B cell (primary cell): ENCODE results near the gene CIITA. TPM values are rescaled to one million over a fixed set of nuclear protein-coding genes. Genes with fewer than 3 reads are reported as not detected.
A peak's percentile ranks its signal among the peaks of the same experiment; 100 is the strongest.

Source experiments
- ATAC-seq: fragments of 200-7000 bp; cut with Tn5 transposase; one replicate; pipeline ENCODE4 v1.10.0; 2021; ENCODE audit warnings: low read depth, mild to moderate bottlenecking, moderate number of reproducible peaks, moderate library complexity
- CTCF ChIA-PET: fragments of 350-600 bp; sonication (Branson Sonifier 250); formaldehyde crosslinking; loops from one replicate; lab custom pipeline; 2021; ENCODE audit warnings: antibody characterized with exemption, inconsistent platforms; lab: Charles Lee
- POLR2A ChIA-PET: fragments of 350-600 bp; sonication (Branson Sonifier 250); formaldehyde crosslinking; loops from one replicate; lab custom pipeline; 2021; ENCODE audit warnings: antibody characterized with exemption; lab: Charles Lee
- DNase-seq: peaks from one replicate; pipeline ENCODE4 v3.0.0; 2013
- H2AFZ ChIP-seq: 2 replicates; pipeline ENCODE4 v1.6.1; 2012; ENCODE audit warnings: mild to moderate bottlenecking, low read depth, low read length; ENCODE audit not compliant: insufficient read depth, poor library complexity, severe bottlenecking
- H3K27ac ChIP-seq, 2 donors: 1 replicate in 1 of 2; 2 replicates in 1 of 2; pipeline ENCODE4 v1.5.1; 2012 to 2013; ENCODE audit warnings: low read length in 2 of 2, mild to moderate bottlenecking in 2 of 2, moderate library complexity in 1 of 2
- H3K27me3 ChIP-seq, 4 experiments: fragments of 200-600 bp in 1 of 4; sonication (generic) in 1 of 4; replicated peaks in 1 of 4; 1 replicate in 2 of 4; 2 replicates in 2 of 4; pipeline versions ENCODE4 v1.6.1 to v1.7.0; 2013 to 2016; ENCODE audit warnings: low read length in 3 of 4, mild to moderate bottlenecking in 2 of 4, mixed read lengths in 1 of 4, moderate library complexity in 1 of 4; ENCODE audit not compliant: insufficient read depth in 4 of 4, control insufficient read depth in 3 of 4; ENCODE audit errors: control extremely low read depth in 1 of 4
- H3K36me3 ChIP-seq, 2 experiments: replicated peaks in 1 of 2; 1 replicate in 1 of 2; 2 replicates in 1 of 2; pipeline versions ENCODE4 v1.6.1 to v1.7.1; 2013; ENCODE audit warnings: low read length in 1 of 2; ENCODE audit not compliant: insufficient read depth in 2 of 2, control insufficient read depth in 1 of 2; ENCODE audit errors: control extremely low read depth in 1 of 2, extremely low read depth in 1 of 2
- H3K4me1 ChIP-seq, 2 donors: fragments of 200-600 bp in 1 of 2; sonication (generic) in 1 of 2; 1 replicate in 1 of 2; 2 replicates in 1 of 2; pipeline versions ENCODE4 v1.5.1 to v1.6.1; 2013 to 2017; ENCODE audit warnings: low read length in 2 of 2; ENCODE audit not compliant: control insufficient read depth in 2 of 2, insufficient read depth in 2 of 2
- H3K4me2 ChIP-seq: replicated peaks from 2 replicates; pipeline ENCODE3; 2012; ENCODE audit warnings: mild to moderate bottlenecking, low read depth, low read length; ENCODE audit not compliant: poor library complexity, severe bottlenecking
- H3K4me3 ChIP-seq, 5 experiments: fragments of 200-600 bp in 1 of 5; sonication (generic) in 1 of 5; 1 replicate in 3 of 5; 2 replicates in 2 of 5; pipeline versions ENCODE4 v1.5.1 to v1.7.0; 2011 to 2016; ENCODE audit warnings: low read length in 4 of 5, mild to moderate bottlenecking in 4 of 5, low read depth in 2 of 5, control low read depth in 1 of 5, moderate library complexity in 1 of 5; ENCODE audit not compliant: insufficient read depth in 1 of 5; ENCODE audit errors: control extremely low read depth in 1 of 5, extremely low read depth in 1 of 5
- H3K79me2 ChIP-seq: fragments of 200-600 bp; sonication (generic); one replicate; pipeline ENCODE4 v1.6.0; 2016; ENCODE audit warnings: low read length; ENCODE audit not compliant: control insufficient read depth, insufficient read depth
- H3K9ac ChIP-seq: fragments of 200-600 bp; sonication (generic); 2 replicates; pipeline ENCODE4 v1.6.1; 2017; ENCODE audit warnings: mild to moderate bottlenecking, low read length, moderate library complexity
- H3K9me3 ChIP-seq, 3 donors: one replicate each; pipeline versions ENCODE4 v1.6.1 to v1.7.1; 2013; ENCODE audit warnings: low read length in 2 of 3; ENCODE audit not compliant: control insufficient read depth in 2 of 3, insufficient read depth in 1 of 3; ENCODE audit errors: control extremely low read depth in 1 of 3
- H4K20me1 ChIP-seq: 2 replicates; pipeline ENCODE4 v1.6.0; 2012; ENCODE audit warnings: mild to moderate bottlenecking, low read length; ENCODE audit not compliant: insufficient read depth, control insufficient read depth, poor library complexity, severe bottlenecking
- H3K27ac Mint-ChIP-seq: one replicate; pipeline ENCODE4 v1.8.0; 2021; ENCODE audit warnings: mixed read lengths
- H3K27me3 Mint-ChIP-seq: one replicate; pipeline ENCODE4 v1.8.0; 2021; ENCODE audit warnings: mixed read lengths
- H3K4me1 Mint-ChIP-seq: one replicate; pipeline ENCODE4 v1.8.0; 2021; ENCODE audit warnings: mixed read lengths
- H3K4me3 Mint-ChIP-seq: one replicate; pipeline ENCODE4 v1.8.0; 2021; ENCODE audit warnings: mixed read lengths
- H3K9me3 Mint-ChIP-seq: one replicate; pipeline ENCODE4 v1.8.0; 2022; ENCODE audit warnings: mixed read lengths; ENCODE audit not compliant: insufficient read depth
- EZH2 ChIP-seq: IDR thresholded peaks from 2 replicates; pipeline ENCODE4 v1.6.1; 2012; ENCODE audit warnings: borderline replicate concordance, low read depth, mild to moderate bottlenecking, moderate library complexity, low read length; ENCODE audit not compliant: insufficient read depth, poor library complexity, severe bottlenecking
- WGBS: methylation state at CpG from one replicate; pipeline ENCODE4 v1.1.5; 2013; ENCODE audit warnings: missing lambda C conversion rate; ENCODE audit not compliant: insufficient coverage; 5-methylcytosine and 5-hydroxymethylcytosine counted together
- intact Hi-C: fragments of 100-400 bp; cut with micrococcal nuclease; formaldehyde crosslinking; loops from one replicate; pipeline ENCODE4 v1.10.0; 2022
- polyA plus RNA-seq: library from polyadenylated mRNA; depleted of rRNA; stranded (reverse); fragments of >200 nt; gene quantifications from 2 replicates; pipeline ENCODE4 v1.2.3, GENCODE V29; 2012
- total RNA-seq, 2 donors: library from RNA; stranded (reverse); fragments of 120-200 nt in 1 of 2; gene quantifications; 1 replicate in 1 of 2; 2 replicates in 1 of 2; pipeline versions ENCODE4 v1.2.3 to v1.2.4, GENCODE V29; 2013 to 2022
- TF ChIP-seq, protein P1 (sequence below): fragments of 200-600 bp; IDR thresholded peaks from one replicate; pipeline ENCODE4 v1.8.0; 2022; ENCODE audit warnings: antibody characterized with exemption, mild to moderate bottlenecking

CIITA gene
- total and polyA plus RNA-seq, 2 donors (not counting 1 experiment from before 2014, with no cell fraction given) = 632 to 719 TPM

DNA sequence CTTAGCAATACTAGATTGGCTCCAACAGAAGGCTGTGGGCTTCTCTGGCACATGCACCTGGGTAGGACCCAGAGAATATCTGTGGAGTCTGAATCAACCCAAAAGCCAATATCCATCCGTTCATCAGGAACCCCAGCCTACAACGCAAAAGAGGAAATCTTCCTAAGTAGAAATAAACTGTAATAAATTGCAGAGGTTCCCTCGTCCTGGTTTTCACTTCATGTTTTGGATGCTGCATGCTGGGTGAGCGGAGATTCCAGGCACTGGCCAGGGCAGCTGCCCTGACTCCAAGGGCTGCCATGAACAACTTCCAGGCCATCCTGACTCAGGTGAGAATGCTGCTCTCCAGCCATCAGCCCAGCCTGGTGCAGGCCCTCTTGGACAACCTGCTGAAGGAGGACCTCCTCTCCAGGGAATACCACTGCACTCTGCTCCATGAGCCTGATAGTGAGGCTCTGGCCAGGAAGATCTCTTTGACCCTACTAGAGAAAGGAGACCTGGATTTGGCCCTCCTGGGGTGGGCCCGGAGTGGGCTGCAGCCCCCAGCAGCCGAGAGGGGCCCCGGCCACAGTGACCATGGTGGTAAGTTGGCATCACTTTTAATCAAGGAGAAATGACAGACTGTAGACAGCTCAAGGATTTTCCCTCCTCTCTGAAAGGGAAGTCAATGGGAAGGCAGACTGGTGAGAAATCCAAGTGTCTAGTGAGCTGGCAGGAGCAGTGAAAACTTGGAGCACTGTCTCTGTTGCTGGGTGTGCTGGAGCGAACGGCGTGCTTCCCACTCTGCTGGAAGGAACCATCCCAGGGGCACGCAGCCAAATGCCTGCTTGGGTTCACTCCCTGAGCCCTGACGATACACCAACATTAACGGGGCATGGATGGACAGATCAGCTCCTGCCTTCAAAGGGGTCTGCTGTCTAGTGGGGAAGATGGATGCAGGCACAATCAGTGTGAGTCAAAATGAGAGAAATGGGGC lies 10.7 kb upstream of the CIITA start:
- DNase-seq = peak; percentile 19
- H3K9ac ChIP-seq = no peak overlapping the region
- TF ChIP-seq EZH2 = no peak
- TF ChIP-seq, protein P1, sequence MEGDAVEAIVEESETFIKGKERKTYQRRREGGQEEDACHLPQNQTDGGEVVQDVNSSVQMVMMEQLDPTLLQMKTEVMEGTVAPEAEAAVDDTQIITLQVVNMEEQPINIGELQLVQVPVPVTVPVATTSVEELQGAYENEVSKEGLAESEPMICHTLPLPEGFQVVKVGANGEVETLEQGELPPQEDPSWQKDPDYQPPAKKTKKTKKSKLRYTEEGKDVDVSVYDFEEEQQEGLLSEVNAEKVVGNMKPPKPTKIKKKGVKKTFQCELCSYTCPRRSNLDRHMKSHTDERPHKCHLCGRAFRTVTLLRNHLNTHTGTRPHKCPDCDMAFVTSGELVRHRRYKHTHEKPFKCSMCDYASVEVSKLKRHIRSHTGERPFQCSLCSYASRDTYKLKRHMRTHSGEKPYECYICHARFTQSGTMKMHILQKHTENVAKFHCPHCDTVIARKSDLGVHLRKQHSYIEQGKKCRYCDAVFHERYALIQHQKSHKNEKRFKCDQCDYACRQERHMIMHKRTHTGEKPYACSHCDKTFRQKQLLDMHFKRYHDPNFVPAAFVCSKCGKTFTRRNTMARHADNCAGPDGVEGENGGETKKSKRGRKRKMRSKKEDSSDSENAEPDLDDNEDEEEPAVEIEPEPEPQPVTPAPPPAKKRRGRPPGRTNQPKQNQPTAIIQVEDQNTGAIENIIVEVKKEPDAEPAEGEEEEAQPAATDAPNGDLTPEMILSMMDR = no peak
- H3K4me3 ChIP-seq = no peak overlapping the region
- no peak for ATAC-seq
- 96% methylated on average over 9 of the region's 13 CpGs for WGBS
- H3K27ac Mint-ChIP-seq = peak overlapping the region; percentile 93
- H3K79me2 ChIP-seq = peaks cover 5% of the 10 kb centered on the region
- peak overlapping the region; percentile 8 for H2AFZ ChIP-seq
- H3K9me3 ChIP-seq = peaks cover 0 to 2% (median 2%) of the 10 kb centered on the region in 3 donors
- H3K27me3 Mint-ChIP-seq = no peaks in the 10 kb centered on the region
- intact Hi-C loops = loop anchor here (2.0 to 5.0 kb wide), 2 partner anchors 53 to 74 kb away; no protein-coding TSS in a partner anchor
- H4K20me1 ChIP-seq = no peaks in the 10 kb centered on the region
- ChIA-PET POLR2A (interaction anchor here (0.7 to 5.6 kb wide), 5 partner anchors 10 to 1903 kb away, joined by 4 to 66 read pairs (median 6); partner anchors contain the start of genes CIITA and USP7), CTCF (interaction anchor here (0.6 to 7.7 kb wide), 10 partner anchors 11 to 352 kb away, joined by 3 to 67 read pairs (median 4); partner anchors contain the start of gene CIITA)
- peaks cover 87% of the 10 kb centered on the region for H3K4me1 Mint-ChIP-seq
- no peaks in the 10 kb centered on the region for H3K36me3 ChIP-seq
- H3K4me2 ChIP-seq = peak overlapping the region; percentile 80
- peak overlapping the region; percentile 21 to 92 for H3K27ac ChIP-seq
- H3K4me1 ChIP-seq = peaks cover 73 to 76% of the 10 kb centered on the region in 2 donors
- H3K4me3 Mint-ChIP-seq = peak overlapping the region; percentile 78
- no peaks in the 10 kb centered on the region for H3K9me3 Mint-ChIP-seq
- H3K27me3 ChIP-seq = no peaks in the 10 kb centered on the region
